HUES48 (cell line): Measurements from ENCODE around the gene VSX1.
A peak's percentile ranks its signal among the peaks of the same experiment; 100 is the strongest.

Source experiments
- H3K27ac ChIP-seq: one replicate; pipeline ENCODE4 v1.7.0; 2013; ENCODE audit warnings: low read depth, low read length, inconsistent platforms
- H3K27me3 ChIP-seq: 2 replicates; pipeline ENCODE4 v1.6.1; 2013; ENCODE audit warnings: mild to moderate bottlenecking, low read length; ENCODE audit not compliant: control insufficient read depth, insufficient read depth
- H3K36me3 ChIP-seq: 2 replicates; pipeline ENCODE4 v1.6.1; 2013; ENCODE audit warnings: low read length; ENCODE audit not compliant: control insufficient read depth, insufficient read depth
- H3K4me1 ChIP-seq: 2 replicates; pipeline ENCODE4 v1.6.1; 2013; ENCODE audit warnings: mild to moderate bottlenecking, low read length; ENCODE audit not compliant: control insufficient read depth, insufficient read depth
- H3K4me3 ChIP-seq: 2 replicates; pipeline ENCODE4 v1.5.1; 2013; ENCODE audit warnings: mild to moderate bottlenecking, low read depth, low read length
- H3K9ac ChIP-seq: 2 replicates; pipeline ENCODE4 v1.6.1; 2013; ENCODE audit warnings: mild to moderate bottlenecking, low read depth, low read length, moderate library complexity
- H3K9me3 ChIP-seq: 2 replicates; pipeline ENCODE4 v1.6.1; 2013; ENCODE audit warnings: low read length; ENCODE audit not compliant: control insufficient read depth, insufficient read depth

VSX1 gene

GRCh38 chr20:25076731-25077609 is 5.0 kb downstream of the VSX1 start:
- Histone ChIP-seq H3K36me3 (no peaks in the 10 kb centered on the region), H3K27me3 (peaks cover 68% of the 10 kb centered on the region), H3K4me3 (peak overlapping the region; percentile 46), H3K9me3 (no peaks in the 10 kb centered on the region), H3K4me1 (peaks cover 3% of the 10 kb centered on the region), H3K27ac (no peak overlapping the region), H3K9ac (no peak overlapping the region)

- Histone ChIP-seq H3K9ac (no peak overlapping the region), H3K27ac (no peak overlapping the region), H3K4me1 (peaks cover 11% of the 10 kb centered on the region), H3K9me3 (no peaks in the 10 kb centered on the region), H3K36me3 (no peaks in the 10 kb centered on the region), H3K27me3 (peaks cover 68% of the 10 kb centered on the region), H3K4me3 (no peak overlapping the region)
Measured at GRCh38 chr20:25076201-25076600, 5.7 kb downstream of the VSX1 start.

GRCh38 chr20:25073544-25073943 is 8.4 kb downstream of the VSX1 start:
- H3K27ac ChIP-seq: no peak overlapping the region
- H3K36me3 ChIP-seq: no peaks in the 10 kb centered on the region
- H3K9me3 ChIP-seq: no peaks in the 10 kb centered on the region
- peaks cover 12% of the 10 kb centered on the region for H3K4me1 ChIP-seq
- H3K4me3 ChIP-seq: no peak overlapping the region
- H3K9ac ChIP-seq: no peak overlapping the region
- H3K27me3 ChIP-seq: peaks cover 57% of the 10 kb centered on the region

- peaks cover 45% of the 10 kb centered on the region for H3K27me3 ChIP-seq
- H3K4me3 ChIP-seq: no peak overlapping the region
- H3K36me3 ChIP-seq: no peaks in the 10 kb centered on the region
- H3K9me3 ChIP-seq: no peaks in the 10 kb centered on the region
- no peak overlapping the region for H3K27ac ChIP-seq
- H3K4me1 ChIP-seq: peaks cover 12% of the 10 kb centered on the region; the same call in 1 of the 2 replicates
- no peak overlapping the region for H3K9ac ChIP-seq
Measured at GRCh38 chr20:25072226-25072811, 9.6 kb downstream of the VSX1 start.

- Histone ChIP-seq H3K4me1 (peaks cover 12% of the 10 kb centered on the region; the same call in 1 of the 2 replicates), H3K9ac (no peak overlapping the region), H3K4me3 (no peak overlapping the region), H3K9me3 (no peaks in the 10 kb centered on the region), H3K27me3 (peaks cover 39% of the 10 kb centered on the region), H3K36me3 (no peaks in the 10 kb centered on the region), H3K27ac (no peak overlapping the region)
Measured at GRCh38 chr20:25071734-25072133, 10.2 kb downstream of the VSX1 start.

GRCh38 chr20:25070821-25071473 is 11.0 kb downstream of the VSX1 start:
- Histone ChIP-seq H3K36me3 (no peaks in the 10 kb centered on the region), H3K4me3 (no peak overlapping the region), H3K27ac (no peak overlapping the region), H3K27me3 (peaks cover 32% of the 10 kb centered on the region), H3K9me3 (no peaks in the 10 kb centered on the region), H3K9ac (no peak overlapping the region), H3K4me1 (peaks cover 12% of the 10 kb centered on the region; the same call in 1 of the 2 replicates)

- H3K9ac ChIP-seq: no peak overlapping the region
- H3K9me3 ChIP-seq: no peaks in the 10 kb centered on the region
- no peaks in the 10 kb centered on the region for H3K36me3 ChIP-seq
- H3K4me1 ChIP-seq: peaks cover 12% of the 10 kb centered on the region; the same call in 1 of the 2 replicates
- H3K4me3 ChIP-seq: no peak overlapping the region
- H3K27me3 ChIP-seq: peaks cover 42% of the 10 kb centered on the region
- H3K27ac ChIP-seq: no peak overlapping the region
Measured at GRCh38 chr20:25067102-25067987, 14.6 kb downstream of the VSX1 start.

- Histone ChIP-seq H3K27ac (no peak overlapping the region), H3K9ac (no peak overlapping the region), H3K4me1 (peaks cover 2% of the 10 kb centered on the region; the same call in 1 of the 2 replicates), H3K4me3 (no peak overlapping the region), H3K9me3 (no peaks in the 10 kb centered on the region), H3K36me3 (no peaks in the 10 kb centered on the region), H3K27me3 (peaks cover 43% of the 10 kb centered on the region)
Measured at GRCh38 chr20:25066386-25066785, 15.6 kb downstream of the VSX1 start.

- no peaks in the 10 kb centered on the region for H3K9me3 ChIP-seq
- no peak overlapping the region for H3K4me3 ChIP-seq
- no peak overlapping the region for H3K9ac ChIP-seq
- no peaks in the 10 kb centered on the region for H3K36me3 ChIP-seq
- H3K27me3 ChIP-seq: peaks cover 43% of the 10 kb centered on the region
- H3K27ac ChIP-seq: no peak overlapping the region
- H3K4me1 ChIP-seq: no peaks in the 10 kb centered on the region
Measured at GRCh38 chr20:25065625-25066338, 16.2 kb downstream of the VSX1 start.

GRCh38 chr20:25065072-25065624 is 16.8 kb downstream of the VSX1 start:
- Histone ChIP-seq H3K27me3 (peaks cover 45% of the 10 kb centered on the region), H3K27ac (no peak overlapping the region), H3K4me1 (no peaks in the 10 kb centered on the region), H3K4me3 (no peak overlapping the region), H3K9me3 (no peaks in the 10 kb centered on the region), H3K9ac (no peak overlapping the region), H3K36me3 (no peaks in the 10 kb centered on the region)
